Daoy (cell line): Measurements from ENCODE around the gene RRP1. TPM values are rescaled to one million over a fixed set of nuclear protein-coding genes. Genes with fewer than 3 reads are reported as not detected.

Source experiments
- DNase-seq: peaks from one replicate; pipeline ENCODE4 v3.0.0-alpha.2; 2015; ENCODE audit warnings: low read depth
- total RNA-seq: library from RNA; depleted of rRNA; stranded (reverse); fragments of >200 nt; shearing (Covaris generic); gene quantifications from 2 replicates; pipeline ENCODE4 v1.2.3, GENCODE V29; 2014

Gene RRP1
- total RNA-seq, 1 experiment from 2014 or later = 56.5 TPM

GRCh38 chr21:43775190-43775589, 14.2 kb upstream of the RRP1 start:
- DNase-seq = no peak

DNA sequence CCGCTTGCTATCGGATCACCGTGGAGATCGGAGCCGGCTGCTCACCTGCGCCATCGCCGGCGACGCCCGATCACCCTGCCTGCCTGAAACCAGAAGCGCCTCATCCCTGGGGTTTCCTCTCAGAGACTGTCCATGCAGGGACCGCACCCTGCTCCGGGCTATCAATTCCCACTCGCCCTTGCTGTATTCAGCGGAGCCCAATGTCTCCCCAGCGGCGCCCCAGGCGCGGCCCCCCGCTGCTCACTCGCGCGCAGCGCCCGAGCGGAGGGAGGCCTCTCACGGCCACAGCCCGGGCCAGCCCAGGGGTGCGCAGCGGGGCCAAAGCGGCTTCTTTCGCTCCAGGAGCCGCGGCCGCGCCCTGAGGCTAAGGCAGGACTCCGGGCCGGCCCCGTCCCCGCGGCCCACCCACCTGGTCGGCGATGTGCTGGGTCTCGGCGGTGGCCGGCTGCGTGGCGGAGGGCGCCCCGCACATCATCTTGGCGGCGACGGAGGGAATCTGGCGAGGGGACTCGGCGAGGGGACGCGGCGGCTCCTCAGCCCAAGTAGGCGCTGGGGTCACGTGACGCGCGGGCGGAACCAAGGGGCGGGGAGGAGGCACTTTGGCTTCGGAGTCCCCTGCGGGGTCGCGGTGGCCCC, 13.5 kb upstream of the RRP1 start, which contains the start of gene CSTB:
TSS of gene CSTB (minus strand) at position 514 of the 636 bp plus-strand sequence. CDS start at position 475, 39 bp downstream.
- DNase-seq = peak; percentile 88

- DNase-seq = no peak
Measured at GRCh38 chr21:43777953-43778352, 11.4 kb upstream of the RRP1 start.

DNA sequence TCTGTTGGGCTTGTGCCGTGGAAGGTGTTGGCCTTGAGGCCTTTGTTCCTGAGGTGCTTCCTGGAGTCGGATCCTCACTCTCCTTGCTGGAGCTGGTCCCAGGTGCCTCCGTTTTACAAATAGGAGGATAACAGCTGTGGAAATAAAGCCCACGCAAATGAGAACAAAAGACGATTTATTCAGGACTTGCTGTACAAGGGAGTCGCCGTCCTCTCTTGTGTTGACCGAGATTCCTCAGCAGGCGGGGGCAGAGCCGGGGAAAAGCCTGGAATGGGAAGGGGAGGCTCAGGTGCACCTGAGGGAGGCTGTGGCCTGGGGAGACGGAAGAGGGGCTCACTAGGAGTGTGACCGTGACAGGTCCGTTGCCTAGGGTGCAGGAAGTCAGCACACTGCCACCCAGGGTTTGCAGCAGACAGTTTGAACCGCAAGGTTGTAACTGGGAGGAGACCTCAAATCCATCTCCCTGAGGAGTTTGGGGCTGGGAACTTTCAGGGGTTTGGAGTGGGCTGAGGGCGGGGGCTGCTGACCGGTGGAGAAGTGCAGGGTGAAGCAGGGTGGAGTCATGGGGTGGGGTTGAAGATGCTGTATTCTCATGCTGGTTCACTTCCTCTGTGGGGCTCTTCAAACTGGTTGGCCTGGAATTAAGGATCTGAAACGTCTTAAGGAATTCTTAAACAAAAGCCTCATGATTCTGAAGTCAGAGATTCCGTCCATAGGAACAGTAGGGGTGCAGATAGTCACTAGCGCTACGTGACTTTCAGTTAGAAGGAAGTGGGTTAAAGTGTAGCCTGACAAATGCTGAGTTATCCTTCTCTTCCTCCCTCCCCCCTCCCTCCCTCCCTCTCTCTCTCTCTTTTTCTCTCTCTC, 10.7 kb upstream of the RRP1 start:
- peak; percentile 51 for DNase-seq

DNA sequence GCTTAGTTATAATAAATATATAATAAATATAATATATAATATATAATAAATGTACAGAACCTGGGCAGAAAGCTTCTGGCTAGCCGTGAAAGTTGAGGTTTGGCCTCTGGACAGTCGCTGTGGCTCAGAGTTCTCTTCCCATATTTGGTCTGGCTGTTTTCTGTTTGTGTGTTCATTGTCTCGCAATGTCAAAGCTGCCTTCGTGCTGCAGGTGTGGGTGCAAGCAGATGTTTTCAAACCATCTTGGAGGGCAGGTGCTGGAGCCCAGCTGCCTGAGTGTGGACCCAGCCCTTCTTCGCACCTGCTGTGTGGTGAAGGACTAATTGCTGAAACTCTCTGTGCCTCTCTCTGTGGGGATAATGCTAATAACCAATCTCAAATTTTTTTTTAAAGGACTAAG, 9.7 kb upstream of the RRP1 start:
- no peak for DNase-seq

- no peak for DNase-seq
Measured at GRCh38 chr21:43781846-43782245, 7.5 kb upstream of the RRP1 start.

GRCh38 chr21:43782431-43783097, 6.8 kb upstream of the RRP1 start:
- no peak for DNase-seq

DNA sequence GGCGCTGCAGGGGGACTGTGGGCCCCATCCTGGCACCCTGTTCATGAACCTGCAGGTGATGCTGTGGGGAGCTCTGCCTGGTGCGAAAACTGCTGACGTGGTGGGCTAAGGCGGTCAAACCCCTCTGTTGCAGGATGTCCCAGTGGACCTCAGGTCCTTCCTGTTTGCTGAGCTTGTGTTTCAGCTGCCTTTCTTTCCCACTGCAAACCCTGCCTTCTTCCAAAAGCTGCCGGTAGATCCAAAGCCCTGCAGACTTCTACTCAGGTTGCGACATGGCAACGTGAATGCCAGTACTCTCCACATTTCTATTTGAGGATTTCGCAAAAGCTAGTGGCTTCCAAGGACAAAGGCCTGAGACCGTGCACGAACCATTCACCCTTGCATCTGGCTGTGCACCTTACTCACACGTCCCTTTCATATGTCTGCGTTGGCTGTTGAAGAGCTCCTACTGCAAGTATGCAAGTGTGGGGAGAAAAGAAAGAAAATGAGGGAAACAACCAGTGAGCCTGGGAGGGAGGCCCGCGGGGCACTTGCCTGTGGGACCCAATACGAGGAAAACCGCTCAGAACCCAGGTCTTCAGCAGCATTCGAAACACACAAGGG, 6.2 kb upstream of the RRP1 start:
- DNase-seq = no peak

GRCh38 chr21:43785134-43785533, 4.2 kb upstream of the RRP1 start:
- DNase-seq = no peak

DNA sequence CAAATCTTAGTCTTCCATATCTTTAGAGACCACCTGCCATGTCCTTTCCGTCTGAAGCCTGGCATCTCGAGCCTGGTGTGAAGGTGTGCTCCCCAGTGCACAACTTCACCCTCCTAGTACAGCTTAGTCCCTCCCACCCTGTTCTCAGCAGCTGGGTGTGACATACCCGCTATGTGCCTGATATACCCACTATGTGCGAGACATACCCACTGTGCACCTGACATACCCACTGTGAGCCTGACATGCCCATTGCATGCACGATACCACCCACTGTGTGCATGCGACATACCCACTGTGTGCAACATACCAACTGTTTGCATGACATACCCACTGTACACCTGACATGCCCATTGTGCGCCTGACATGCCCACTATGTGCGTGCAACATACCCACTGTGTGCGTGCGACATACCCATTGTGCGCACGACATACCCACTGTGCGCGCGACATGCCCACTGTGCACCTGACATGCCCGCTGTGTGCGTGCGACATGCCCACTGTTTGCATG, 3.0 kb upstream of the RRP1 start:
- no peak for DNase-seq

DNA sequence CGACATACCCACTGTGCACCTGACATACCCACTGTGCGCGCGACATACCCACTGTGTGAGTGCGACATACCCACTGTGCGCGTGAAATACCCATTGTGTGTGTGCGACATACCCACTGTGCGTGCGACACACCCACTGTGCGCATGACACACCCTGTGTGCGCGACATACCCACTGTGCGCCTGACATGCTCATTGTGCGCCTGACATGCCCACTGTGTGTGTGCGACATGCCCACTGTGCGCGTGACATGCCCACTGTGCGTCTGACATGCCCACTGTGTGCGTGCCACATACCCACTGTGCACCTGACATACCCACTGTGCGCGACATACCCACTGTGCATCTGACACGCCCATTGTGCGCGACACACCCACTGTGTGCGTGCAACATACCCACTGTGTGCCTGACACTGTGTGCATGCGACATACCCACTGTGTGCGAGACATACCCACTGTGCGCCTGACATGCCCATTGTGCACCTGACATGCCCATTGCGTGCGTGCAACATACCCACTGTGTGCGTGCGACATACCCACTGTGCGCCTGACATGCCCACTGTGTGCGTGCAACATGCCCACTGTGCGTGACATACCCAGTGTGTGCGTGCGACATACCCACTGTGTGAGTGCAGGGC, 2.5 kb upstream of the RRP1 start:
- no peak for DNase-seq

GRCh38 chr21:43790010-43790524, 690 bp downstream of the RRP1 start:
- no peak for DNase-seq

DNA sequence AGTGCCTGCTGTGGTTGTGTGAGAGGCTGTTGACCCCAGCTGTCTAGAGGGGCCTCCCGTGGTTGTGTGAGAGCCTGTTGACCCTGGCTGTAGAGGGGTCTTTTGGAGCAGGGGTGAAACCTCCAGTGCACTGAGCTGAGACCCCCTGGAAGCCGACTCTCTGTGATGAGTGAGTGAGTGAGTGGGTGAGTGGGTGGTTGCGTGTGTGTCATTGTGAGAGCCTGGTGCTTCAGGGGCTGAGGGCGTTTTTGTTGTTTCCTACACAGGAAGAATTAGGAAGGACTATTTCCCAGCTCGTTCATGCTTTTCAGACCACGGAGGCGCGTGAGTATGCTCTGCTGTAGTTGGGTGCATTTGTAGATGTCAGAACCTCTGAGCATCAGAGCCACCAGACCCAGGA, 3.0 kb downstream of the RRP1 start:
- no peak for DNase-seq

DNA sequence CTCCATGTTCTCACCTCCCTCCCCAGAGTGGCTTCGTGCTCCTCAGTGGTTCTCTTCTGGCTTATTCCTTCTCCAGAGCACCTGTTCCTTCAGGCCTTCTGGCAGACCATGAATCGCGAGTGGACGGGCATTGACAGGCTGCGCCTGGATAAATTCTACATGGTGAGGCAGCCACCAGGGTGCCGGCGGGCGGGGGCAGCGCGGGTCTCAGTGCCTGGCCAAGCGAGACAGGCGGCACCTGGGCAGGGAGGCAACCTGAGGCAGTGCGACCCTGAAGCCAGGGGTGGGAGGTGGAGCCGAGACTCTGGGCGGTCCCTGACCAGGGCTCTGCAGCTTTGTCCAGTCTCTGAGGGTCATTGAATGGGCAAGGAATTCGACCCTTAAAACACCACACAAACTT, 3.9 kb downstream of the RRP1 start:
- no peak for DNase-seq

GRCh38 chr21:43794311-43794710, 4.9 kb downstream of the RRP1 start:
- DNase-seq = no peak

DNA sequence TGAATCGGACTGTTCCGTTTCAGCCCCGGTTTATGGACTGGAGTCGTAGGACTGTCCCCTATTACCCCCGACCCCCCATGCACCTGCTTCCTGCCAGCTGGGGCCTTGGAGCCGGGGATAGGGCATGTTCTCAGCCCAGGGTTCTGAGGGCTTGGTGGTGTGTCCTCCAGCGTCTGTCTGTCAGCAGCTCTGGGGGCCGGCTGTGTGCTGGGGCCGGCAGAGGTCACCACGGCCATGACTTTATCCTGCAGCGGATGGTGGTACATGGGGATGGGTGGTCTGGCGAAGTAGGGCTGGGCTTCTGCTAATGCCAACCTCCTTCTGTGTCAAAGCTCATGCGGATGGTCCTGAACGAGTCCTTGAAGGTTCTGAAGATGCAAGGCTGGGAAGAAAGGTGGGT, 5.5 kb downstream of the RRP1 start:
- DNase-seq = no peak

- DNase-seq = no peak
Measured at GRCh38 chr21:43797415-43797814, 8.0 kb downstream of the RRP1 start.

DNA sequence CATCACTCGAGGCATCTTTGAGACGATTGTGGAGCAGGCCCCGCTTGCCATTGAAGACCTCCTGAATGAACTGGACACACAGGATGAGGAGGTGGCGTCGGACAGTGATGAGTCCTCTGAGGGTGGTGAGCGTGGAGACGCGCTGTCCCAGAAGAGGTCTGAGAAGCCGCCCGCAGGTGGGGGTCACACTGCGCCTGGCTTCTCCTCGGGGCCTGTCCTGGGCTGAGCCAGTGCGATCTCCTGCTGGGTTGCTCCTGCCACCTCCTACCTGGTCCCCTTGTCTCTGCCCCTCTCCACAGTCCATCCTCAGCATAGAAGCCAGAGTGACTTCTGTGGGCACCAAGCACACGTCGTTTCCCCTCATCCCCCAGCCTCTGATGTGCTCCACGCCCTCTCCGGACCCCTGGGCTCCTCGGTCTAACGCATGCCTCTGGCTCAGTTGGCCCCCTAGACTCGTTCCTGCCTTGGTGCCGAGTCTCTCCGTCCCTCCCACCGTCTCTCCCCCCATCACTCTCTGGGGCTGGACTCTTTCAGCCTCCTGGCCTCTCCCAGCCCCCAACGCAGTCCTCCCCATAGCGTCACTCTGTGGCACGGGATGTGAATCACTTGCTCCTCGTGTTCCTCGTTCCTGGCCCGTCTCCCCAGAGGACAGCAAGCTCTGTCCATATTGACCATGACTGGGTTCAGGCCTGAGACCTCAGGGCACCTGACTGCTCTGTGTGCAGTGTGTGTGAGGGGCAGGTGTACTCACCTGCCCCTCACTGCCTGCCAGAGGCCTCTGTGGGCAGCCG, 8.7 kb downstream of the RRP1 start:
- DNase-seq = no peak

DNA sequence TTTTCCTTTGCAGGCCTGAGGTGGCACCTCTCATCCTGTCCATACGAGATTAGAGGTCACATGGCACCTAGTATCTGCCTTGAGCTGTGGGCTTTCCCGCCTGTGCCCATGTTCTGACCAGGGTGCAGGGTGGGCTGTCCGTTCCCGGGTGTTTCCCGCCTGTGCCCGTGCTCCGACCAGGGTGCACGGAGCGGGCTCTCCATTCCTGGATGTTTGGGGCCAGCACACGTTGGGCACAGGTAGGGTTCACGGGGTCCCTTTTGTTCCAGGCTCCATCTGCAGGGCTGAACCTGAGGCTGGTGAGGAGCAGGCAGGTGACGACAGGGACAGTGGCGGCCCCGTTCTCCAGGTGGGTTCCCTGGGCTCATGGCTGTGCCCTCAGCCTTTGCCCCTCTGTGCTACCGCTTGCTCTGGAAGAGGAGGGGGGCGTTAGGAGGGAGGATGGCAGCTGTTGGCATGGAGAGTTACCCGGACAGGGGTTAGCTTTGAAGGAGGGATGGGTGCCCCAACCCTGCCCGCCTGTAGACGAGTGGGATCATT, 10.0 kb downstream of the RRP1 start:
- no peak for DNase-seq

- no peak for DNase-seq
Measured at GRCh38 chr21:43800124-43800523, 10.7 kb downstream of the RRP1 start.
